GM21447 (cell line): Measurements from ENCODE around the gene LAMA3.
"Not testable (repeated sequence)": the region's sequence is repeated elsewhere in the genome, so short reads cannot be mapped to it uniquely, and the experiment has no call there.

Experiments
- ATAC-seq: cut with Tn5 transposase; IDR thresholded peaks from one replicate; pipeline ENCODE4 v1.9.1; 2021; ENCODE audit not compliant: unreplicated experiment

LAMA3 gene

DNA sequence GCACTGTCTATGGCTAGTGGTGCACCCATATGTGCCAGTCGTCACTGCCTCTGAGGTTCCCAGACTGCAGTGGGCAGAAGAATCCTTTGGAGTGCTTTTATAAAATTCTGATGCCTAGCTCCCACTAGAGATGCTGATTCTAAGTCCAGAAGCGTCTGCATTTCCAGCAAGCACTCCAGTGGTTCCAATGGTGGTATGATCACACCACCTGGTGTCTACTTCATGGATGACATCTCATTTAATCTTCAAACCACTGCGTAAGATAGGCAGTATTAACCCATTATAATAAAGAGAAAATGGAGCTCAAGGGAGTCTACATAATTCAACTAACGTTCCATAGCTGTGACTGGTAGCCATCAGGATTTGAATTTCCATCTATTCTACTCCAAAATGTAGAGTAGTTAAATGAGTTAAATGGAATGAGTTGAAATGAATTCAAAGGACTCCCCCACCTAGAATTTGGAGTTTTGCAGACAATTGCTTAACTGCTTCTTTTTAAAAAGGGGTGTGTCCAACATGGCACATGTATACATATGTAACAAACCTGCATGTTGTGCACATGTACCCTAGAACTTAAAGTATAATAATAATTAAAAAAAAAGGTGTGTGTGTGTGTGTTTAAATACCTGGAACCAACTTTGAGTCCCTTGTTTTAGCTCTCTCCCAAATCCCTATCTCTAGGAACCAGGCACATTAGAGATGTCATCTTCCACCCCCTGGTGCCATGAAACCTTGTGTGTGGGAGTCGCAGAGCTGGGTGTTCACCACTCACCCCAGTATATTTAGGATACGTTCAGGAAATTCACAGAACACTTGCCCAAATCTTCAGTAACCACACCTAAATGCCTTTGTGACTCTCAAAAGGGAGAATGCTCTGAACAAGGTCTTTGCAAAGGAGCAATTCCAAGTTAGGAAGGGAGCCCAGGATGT is 14.1 kb downstream of the LAMA3 start:
- no peak for ATAC-seq

DNA sequence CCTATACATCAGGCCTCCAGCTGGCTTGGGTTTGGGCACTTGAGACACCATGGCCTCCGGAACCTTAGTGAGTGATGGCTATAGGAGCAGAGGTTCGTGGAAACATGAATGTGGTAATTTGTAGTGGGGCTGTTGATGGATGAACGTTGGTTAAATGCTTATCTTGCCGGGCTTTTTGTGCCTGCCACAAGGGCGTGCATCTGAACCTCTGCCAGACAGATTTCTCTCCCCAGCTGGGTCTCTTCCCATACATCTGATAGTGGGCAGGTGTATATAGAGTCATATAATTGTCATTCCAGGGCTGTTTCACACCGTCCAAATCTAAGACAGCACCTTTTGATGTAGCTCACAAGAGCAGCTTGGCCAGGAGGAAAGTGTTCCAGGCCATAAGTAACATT is 14.7 kb downstream of the LAMA3 start:
- no peak for ATAC-seq

DNA sequence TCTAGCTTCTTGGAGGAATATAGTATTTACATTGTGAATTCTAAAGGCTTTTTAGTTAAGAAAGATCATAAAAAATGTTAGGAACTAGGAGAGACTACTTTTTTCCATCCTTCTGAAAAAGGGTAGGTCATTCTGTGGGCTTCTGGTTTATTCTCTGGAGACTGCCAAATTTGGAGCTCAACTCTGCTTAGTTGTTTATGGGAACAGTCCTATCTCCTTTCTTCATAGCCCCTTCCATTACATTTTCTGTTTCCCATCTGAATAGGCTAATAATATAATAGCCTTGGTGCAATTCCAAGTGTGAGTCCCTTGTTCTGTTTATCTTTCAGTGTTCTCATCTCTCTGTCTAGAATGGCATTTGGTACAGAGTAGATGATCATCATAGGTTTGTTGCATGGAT is 15.6 kb downstream of the LAMA3 start:
- no peak for ATAC-seq

DNA sequence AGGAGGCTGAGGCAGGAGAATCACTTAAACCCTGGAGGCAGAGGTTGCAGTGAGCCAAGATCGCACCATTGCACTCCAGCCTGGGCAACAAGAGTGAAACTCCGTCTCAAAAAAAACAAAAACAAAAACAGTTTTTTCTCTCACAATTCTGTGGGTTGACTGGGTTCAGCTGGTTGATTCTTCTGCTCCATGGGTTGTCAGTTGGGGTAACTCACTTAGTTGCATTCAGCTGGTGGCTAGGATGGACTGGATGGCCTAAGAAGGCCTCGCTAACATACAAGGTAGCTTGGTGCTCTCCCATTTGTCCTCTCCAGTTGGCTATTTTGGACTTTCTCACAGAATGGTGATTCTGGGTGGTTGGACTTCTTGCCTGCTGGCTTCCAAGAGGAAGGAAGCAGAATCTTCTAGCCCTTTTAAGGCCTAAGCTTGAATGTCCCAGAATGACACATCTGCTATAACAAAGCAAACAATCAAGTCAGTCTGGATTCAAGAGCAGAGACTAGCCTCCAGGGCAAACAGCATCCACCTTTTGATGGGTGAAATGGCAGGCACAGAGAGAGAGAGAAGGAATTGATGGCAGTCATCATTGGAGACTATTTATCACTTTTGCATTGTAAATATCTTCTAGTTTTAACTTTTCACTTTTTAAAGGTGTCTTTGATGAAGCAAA is 17.9 kb downstream of the LAMA3 start:
- no peak for ATAC-seq

DNA sequence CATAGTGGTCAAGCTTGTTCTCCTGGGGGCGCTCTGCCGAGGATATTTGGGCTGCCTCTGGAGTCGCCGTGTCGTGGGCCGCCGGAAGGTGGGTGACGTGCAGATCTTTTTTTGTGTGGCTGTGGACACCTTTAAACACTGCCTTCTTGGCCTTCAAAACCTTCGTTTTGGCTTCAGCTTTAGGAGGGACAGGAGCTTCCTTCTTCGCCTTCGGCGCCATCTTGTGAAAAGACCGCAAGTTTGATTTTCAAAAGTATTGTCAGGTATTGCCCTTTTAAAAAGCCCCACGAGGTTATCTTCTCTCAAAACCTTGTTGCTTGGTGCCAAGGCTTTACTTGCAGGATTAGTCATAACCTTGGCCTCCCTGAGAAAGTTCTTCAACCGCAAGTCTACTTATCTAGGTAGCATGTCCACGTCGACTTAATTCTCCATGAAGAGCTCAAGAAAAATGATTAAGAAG is 20.8 kb downstream of the LAMA3 start:
- no peak for ATAC-seq

DNA sequence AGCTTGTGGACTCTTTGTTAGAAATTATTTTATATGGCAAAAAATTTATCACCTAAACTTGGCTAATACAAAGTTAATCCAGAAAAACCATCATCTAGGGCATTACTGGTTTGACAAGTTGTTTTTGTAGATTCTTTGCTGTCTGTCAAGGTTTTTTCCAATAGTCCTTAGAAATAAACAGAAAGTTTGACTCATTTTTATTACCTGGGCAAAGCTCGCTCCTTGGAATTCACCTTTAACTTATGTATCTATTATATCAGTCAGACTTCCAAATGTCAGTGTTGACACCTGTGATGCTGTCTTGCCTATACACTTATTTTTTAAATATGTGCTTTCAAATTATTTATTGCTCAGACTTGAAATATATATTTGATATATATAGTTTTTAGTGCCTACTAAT is 21.7 kb downstream of the LAMA3 start:
- no peak for ATAC-seq

DNA sequence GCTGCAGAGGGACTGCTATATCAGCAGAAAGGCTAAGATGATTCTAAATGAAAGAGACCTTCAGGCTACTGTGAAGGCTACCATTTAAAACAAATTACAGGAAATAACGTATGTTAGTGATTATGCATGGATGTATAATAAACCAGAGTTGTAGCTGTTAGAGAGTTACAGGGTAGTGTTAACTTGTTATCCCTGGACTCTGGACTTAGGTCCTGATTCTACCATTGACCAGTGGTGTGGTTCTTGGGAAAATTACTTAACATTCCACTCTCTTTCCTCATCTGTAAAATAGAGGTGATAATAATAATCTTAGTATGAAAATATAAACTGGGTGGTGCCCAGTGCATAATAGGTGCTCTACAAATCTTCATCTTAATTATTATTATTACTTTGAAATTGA is 22.2 kb downstream of the LAMA3 start:
- no peak for ATAC-seq

DNA sequence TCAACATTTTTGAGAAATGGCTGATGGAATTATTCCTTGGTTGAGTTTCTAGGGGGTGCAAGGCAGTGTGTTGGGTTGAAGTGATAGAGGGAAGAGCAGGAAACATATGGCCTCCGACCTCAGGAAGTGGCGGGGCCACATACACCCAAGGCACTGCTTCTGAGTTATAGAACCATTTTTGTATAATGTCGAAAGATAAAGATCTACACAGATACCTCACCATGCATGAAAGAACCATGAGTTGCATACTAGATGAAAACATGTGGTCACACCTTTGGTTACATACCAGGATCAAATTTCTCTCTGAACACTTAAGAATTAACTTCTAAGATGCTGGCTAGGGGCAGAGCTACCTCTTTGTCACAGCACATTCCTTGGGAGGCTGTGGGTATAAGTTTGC is 23.2 kb downstream of the LAMA3 start:
- no peak for ATAC-seq

DNA sequence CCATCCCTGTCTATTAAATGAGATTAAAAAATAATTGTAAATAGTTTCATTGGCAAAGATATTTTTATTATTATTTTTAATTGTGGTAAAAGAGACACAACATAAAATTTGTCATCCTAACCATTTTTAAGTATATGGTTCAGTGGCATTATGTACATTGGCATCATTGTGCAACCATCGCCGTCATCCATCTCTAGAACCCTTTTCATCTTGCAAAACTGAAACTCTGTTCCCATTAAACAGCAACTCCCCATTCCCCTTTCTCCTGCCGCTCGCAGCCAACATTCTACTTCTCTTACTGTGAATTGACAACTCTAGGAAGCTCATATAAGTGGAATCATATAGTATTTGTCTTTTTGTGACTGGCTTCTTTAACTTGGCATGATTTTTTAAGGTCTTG is 25.3 kb downstream of the LAMA3 start:
- ATAC-seq: no peak

DNA sequence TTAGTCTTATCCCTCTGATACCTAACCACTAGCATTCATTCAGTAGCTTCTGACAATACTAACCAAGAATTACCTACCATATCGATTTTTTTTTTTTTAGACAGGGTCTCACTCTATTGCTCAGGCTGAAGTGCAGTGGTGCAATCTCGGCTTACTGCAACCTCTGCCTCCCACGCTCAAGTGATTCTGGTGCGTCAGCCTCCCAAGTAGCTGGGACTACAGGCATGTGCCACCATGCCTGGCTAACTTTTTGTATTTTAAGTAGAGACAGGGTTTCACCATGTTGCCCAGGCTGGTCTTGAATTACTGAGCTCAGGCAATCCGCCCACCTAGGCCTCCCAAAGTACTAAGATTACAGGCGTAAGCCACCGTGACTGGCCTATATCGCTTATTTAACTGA is 26.8 kb downstream of the LAMA3 start:
- not testable (repeated sequence) for ATAC-seq

DNA sequence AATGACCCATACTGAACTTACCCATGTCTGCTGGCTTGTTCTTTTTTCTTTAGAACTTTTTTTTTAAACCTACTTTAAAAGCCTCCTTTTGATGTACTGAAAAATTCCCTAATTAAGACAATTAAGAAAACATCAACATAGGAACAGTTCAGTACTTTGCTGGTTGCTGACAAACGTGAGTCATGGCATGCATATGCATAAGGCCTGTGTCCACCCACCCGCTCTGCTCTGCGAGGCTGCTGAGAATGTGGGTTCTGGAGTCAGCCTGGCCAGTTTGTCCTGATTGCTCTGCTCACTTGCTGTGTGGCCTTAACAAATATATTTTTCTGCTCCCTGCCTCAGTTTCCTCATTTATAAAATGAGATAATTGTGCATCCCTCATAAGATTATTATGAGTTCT is 27.3 kb downstream of the LAMA3 start:
- ATAC-seq: no peak

DNA sequence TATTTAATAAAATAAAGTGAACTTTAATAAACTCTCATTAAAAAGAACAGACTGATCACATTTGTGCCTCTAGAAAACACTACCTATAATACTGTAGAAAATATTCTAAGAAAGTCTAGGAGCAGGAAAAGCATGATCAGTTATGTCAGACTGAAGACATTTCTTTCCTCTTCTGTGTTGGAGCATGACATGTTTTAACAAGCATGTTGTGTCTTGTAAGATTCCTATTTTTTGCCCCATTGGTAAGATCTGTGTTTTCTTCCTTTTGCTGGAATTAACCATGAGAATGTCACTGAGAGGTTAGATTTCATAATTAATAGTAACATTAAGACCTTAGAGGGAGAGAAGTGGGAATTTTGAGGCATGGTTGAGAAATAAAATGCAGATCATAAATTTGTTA is 27.7 kb downstream of the LAMA3 start:
- no peak for ATAC-seq

DNA sequence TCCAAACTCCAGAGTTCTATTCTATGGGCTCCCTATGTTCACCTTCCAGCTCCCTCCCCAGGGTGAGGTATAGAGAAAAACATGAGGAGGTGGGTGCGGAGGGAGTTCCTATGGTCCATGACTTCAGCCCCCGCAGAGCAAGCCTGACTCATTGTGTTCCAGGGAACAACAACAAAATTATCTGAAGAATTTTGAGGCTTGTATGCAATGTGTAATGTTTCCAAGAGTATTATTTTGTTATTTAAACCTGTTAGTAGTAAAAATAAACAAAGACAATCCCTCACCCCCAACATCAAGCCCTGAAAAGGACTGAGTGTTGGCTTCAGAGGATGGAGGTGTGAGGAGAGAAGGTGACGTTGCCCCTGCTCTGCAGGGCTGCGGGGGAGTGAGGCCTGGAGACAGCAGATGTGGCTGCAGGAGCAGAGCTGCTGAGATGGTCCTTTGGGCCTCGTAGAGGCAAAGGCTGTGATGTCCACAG is 29.0 kb downstream of the LAMA3 start:
- no peak for ATAC-seq

DNA sequence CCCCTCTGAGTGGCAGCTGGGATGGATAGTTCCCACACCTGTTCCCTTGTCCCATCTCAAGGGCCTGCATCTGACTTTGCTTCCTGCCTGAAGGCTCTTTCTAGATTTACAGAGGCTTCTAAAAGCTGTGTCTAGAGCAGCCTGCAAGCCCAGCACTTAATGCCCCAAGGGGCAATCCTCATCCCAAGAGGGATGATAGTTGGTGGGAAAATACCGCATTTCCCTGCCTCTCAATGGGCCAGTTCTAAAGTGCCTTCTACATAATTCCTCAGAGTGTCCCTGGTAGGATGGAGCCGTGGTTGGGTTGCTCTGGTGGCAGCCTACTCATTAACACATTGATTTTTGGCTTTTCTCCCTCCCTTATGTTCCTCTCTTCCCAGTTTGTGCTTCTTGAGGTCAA is 29.5 kb downstream of the LAMA3 start:
- no peak for ATAC-seq

DNA sequence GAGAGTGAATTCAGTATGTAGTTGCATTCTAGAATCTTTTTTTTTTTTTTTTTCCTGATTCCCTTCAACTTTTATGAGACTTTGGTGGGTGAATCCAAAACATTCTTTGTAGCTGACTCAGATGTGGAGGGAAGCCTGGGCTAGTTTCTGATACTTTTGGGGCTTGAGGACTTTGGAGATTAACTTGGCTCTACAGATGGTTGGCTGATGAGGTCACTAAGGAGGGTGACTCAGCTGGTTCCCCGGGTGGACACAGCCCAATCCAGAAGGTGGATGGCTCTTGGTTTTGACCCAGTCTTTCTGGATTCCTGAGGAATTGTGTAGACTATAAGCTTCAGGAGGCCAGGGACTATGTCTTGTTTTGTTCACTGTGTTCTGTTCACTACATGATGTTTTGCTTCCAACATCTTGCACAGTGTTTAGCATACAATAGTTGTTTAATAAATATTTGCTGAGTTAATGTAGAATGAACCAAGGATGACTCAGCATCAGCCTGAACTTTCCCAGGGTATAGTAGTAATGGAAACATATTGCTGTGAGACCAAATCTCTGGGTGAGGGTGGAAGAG is 30.5 kb downstream of the LAMA3 start:
- no peak for ATAC-seq

DNA sequence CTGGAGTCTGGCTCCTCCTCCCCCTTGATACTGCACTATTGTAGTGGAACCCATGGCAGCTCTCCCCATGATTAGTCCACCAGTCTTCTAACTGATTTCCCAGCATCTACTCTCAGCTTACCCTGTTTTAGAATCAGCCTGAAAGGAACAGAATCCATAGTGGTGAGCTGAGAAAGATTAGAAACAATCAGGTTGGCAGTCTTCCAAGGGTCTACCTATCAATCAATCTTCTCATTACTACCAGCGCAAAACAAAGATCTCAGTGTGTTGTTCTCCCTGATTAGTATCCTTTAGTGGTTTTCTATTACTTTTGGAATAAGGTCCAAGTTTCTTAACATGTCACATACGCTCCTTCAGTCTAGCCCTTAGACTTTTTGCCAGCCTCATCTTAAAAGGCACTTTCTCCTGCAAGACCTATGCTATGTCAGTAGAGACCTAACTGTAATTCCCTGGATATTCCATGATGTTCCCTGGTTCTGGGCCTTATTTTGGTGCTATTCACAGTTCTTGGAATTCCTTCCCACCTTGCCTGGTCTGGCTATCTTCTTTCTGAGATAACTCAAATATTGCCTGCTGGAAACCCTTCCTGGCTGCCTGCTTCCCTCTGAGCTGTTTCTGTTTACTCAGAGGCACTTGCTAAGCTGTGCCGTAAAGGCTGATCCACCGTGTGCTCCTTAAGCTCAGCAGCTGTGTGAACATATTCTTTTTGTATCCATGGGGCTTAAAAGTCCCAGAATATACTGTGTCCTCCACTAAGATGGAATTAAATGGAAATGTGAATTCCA is 32.6 kb downstream of the LAMA3 start:
- no peak for ATAC-seq

DNA sequence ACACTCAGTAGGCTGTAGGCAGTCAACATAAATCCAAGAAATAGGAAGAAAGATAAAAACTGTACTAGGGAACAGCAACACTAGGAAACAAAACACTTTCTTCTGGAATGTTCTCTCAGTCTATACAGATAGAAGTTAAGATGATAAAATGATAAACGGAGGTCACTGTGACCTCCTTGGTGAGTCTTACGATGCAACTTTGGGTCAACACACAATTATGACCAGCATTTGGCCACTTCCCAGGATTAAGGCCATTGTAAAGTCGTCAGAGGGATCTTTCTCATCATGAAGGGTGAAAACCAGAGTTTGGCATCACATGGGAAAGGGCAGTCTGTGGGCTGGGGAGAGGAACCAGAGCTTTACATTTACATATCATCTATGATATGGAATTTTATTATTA is 33.4 kb downstream of the LAMA3 start:
- ATAC-seq: no peak

DNA sequence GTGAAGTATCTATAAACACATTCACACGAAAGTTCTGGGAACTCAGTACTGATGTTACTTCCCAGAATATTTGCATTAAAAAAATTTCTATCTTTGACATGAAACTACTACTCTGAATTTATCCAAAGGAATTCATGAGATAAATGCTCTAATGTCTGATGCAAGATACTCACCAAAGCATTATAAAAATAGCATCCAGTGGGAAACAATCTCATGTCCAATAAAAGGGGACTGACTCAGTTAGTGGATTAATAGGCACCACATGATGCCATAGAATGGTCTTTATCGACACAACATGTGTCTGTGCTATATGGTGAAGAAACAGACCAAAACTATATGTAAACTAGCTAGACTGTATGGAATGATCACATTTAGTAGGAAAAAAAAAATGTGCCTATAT is 33.9 kb downstream of the LAMA3 start:
- ATAC-seq: no peak

DNA sequence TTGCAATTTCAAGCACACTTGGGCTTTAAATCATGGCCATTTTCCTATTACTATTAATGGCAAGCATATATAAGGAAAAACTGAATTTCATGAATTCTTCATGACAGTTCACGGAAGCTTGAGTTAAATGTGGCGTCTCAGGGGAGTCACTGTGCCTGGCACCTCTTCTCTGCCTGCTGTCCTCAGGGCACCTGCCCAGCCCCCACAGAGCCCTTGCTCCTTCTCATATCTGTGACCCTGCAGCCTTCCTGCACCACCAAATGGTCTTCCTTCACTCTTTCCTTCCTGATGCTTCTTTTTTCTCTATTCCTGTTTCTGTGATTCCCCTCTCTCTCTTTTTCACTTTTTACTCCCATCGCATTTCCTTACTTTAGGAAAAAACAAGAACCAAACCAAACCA is 35.4 kb downstream of the LAMA3 start:
- no peak for ATAC-seq

DNA sequence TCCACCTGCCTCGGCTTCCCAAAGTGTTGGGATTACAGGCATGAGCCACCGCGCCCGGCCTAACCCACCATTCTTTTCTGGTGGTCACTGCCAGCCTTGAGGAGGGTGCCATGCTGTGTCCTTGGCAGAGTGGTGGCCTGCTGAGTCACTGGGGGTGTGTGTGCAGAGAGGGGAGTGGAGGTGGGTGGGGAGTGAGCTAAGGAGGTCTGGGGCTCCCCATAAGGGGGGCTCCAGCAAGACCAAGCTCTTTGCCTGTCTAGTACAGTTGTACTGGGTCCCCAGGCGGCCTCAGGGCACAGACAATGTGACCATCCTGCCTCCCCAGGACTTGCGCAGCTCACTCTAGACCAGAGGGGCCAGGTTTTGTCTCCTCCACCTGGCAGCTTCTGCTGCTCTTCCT is 36.1 kb downstream of the LAMA3 start:
- ATAC-seq: no peak
